Breast epithelium (tissue), 3 donors: ENCODE data around the gene MIXL1.

ENCODE experiments used
- CTCF ChIP-seq, 3 donors: fragments of 450-650 bp; IDR thresholded peaks; one replicate each; pipeline ENCODE4 v1.5.1; 2016 to 2017; ENCODE audit warnings: antibody characterized with exemption in 3 of 3, mild to moderate bottlenecking in 3 of 3, moderate library complexity in 3 of 3
- POLR2AphosphoS5 ChIP-seq, 3 donors: sonication (generic); formaldehyde crosslinking; IDR thresholded peaks; one replicate each; pipeline ENCODE4 v1.6.1; 2017; ENCODE audit warnings: antibody characterized with exemption in 3 of 3

GRCh38 chr1:226220473-226221189, 2.8 kb upstream of the MIXL1 start:
- TF ChIP-seq CTCF (IDR thresholded peaks at IDR 0.05) (no peak), POLR2AphosphoS5 (IDR thresholded peaks at IDR 0.05) (no peak)
